OCI-LY1 (cell line): ENCODE measurements around the gene CHST8.

Experiments used
- H2AFZ ChIP-seq: fragments of 200-600 bp; sonication (generic), shearing (Covaris generic); 2 replicates; pipeline ENCODE4 v1.6.0; 2014; ENCODE audit warnings: antibody characterized with exemption, mild to moderate bottlenecking, low read length
- H3F3A ChIP-seq: fragments of 200-600 bp; sonication (generic), shearing (Covaris generic); 2 replicates; pipeline ENCODE4 v1.6.0; 2014; ENCODE audit warnings: mild to moderate bottlenecking, antibody characterized with exemption, low read length, moderate library complexity; ENCODE audit not compliant: insufficient read depth
- H3K27ac ChIP-seq: fragments of 200-600 bp; sonication (generic); 2 replicates; pipeline ENCODE4 v1.5.1; 2014; ENCODE audit warnings: low read length, mixed run types, mild to moderate bottlenecking, low read depth; ENCODE audit not compliant: poor library complexity, severe bottlenecking
- H3K27me3 ChIP-seq: fragments of 200-600 bp; sonication (generic); 2 replicates; pipeline ENCODE4 v1.6.0; 2014; ENCODE audit warnings: antibody characterized with exemption, mild to moderate bottlenecking, low read length, moderate library complexity; ENCODE audit not compliant: insufficient read depth
- H3K36me3 ChIP-seq: fragments of 200-600 bp; sonication (generic); 2 replicates; pipeline ENCODE4 v1.6.1; 2014; ENCODE audit warnings: mild to moderate bottlenecking, antibody characterized with exemption, low read length, moderate library complexity, mixed read lengths; ENCODE audit not compliant: insufficient read depth
- H3K4me1 ChIP-seq: fragments of 200-600 bp; sonication (generic); 2 replicates; pipeline ENCODE4 v1.5.1; 2014; ENCODE audit warnings: mild to moderate bottlenecking, low read length, moderate library complexity; ENCODE audit not compliant: insufficient read depth, severe bottlenecking
- H3K4me2 ChIP-seq: fragments of 200-600 bp; sonication (generic), shearing (Covaris generic); 2 replicates; pipeline ENCODE4 v1.6.1; 2014; ENCODE audit warnings: low read length
- H3K4me3 ChIP-seq: fragments of 200-600 bp; sonication (generic); 2 replicates; pipeline ENCODE4 v1.5.1; 2014; ENCODE audit warnings: low read length, low read depth, mild to moderate bottlenecking, mixed read lengths; ENCODE audit not compliant: poor library complexity, severe bottlenecking
- H3K79me2 ChIP-seq: fragments of 200-600 bp; shearing (Covaris generic); 2 replicates; pipeline ENCODE4 v1.6.1; 2016; ENCODE audit warnings: mixed run types, low read length, mixed read lengths; ENCODE audit not compliant: insufficient read depth
- H3K9ac ChIP-seq: fragments of 200-600 bp; sonication (generic), shearing (Covaris generic); 2 replicates; pipeline ENCODE4 v1.6.1; 2014; ENCODE audit warnings: mild to moderate bottlenecking, low read length, mixed read lengths
- H3K9me2 ChIP-seq: fragments of 200-600 bp; sonication (generic), shearing (Covaris generic); 2 replicates; pipeline ENCODE4 v1.6.1; 2014; ENCODE audit warnings: low read depth, mild to moderate bottlenecking, low read length, mixed read lengths
- H3K9me3 ChIP-seq: fragments of 200-600 bp; shearing (Covaris generic); 2 replicates; pipeline ENCODE4 v1.6.1; 2014; ENCODE audit warnings: low read length, mixed read lengths
- H4K20me1 ChIP-seq: fragments of 200-600 bp; sonication (generic), shearing (Covaris generic); 2 replicates; pipeline ENCODE4 v1.6.0; 2016; ENCODE audit warnings: mild to moderate bottlenecking, low read length; ENCODE audit not compliant: insufficient read depth
- EZH2 ChIP-seq: fragments of 200-600 bp; sonication (generic), shearing (Covaris generic); IDR thresholded peaks from 2 replicates; pipeline ENCODE4 v1.8.0; 2017; ENCODE audit warnings: borderline replicate concordance, mixed run types, mild to moderate bottlenecking, antibody characterized with exemption, low read length, moderate library complexity, mixed read lengths
- TF ChIP-seq, protein P1 (sequence below): fragments of 200-600 bp; sonication (generic), shearing (Covaris generic); IDR thresholded peaks from 2 replicates; pipeline ENCODE4 v1.5.1; 2017; ENCODE audit warnings: mild to moderate bottlenecking, antibody characterized with exemption, low read length, moderate library complexity, mixed read lengths

CHST8 gene

DNA sequence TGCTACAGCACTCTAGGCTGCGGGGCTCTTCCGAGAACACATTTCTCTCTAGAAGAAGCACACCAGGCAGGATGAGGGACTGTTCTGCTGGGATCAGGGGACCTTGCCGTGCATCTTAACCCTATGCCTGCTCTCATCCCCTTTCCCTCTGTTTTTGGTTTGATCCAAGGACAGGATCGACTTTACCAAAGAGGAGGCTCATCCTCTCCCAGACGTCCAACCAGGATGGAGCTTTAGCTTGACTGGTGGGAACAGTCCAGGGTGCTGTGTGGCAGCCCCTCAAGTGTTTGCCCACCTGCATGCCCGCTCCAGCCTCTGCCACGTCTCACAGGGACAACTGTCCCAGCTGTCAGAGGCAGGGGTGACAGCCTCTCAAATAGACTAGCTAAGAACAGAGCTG is 132.6 kb downstream of the CHST8 start:
- Histone ChIP-seq H3K27me3 (no peaks in the 10 kb centered on the region), H3K9me3 (no peaks in the 10 kb centered on the region), H2AFZ (no peak overlapping the region), H3K36me3 (no peaks in the 10 kb centered on the region), H3K9ac (no peak overlapping the region), H3K4me3 (no peak overlapping the region), H3K79me2 (no peaks in the 10 kb centered on the region), H3K4me2 (no peak overlapping the region), H3K9me2 (no peaks in the 10 kb centered on the region), H3F3A (no peaks in the 10 kb centered on the region), H4K20me1 (no peaks in the 10 kb centered on the region), H3K4me1 (no peaks in the 10 kb centered on the region), H3K27ac (no peak overlapping the region)
- TF ChIP-seq EZH2, result no peak
- TF ChIP-seq, protein P1, sequence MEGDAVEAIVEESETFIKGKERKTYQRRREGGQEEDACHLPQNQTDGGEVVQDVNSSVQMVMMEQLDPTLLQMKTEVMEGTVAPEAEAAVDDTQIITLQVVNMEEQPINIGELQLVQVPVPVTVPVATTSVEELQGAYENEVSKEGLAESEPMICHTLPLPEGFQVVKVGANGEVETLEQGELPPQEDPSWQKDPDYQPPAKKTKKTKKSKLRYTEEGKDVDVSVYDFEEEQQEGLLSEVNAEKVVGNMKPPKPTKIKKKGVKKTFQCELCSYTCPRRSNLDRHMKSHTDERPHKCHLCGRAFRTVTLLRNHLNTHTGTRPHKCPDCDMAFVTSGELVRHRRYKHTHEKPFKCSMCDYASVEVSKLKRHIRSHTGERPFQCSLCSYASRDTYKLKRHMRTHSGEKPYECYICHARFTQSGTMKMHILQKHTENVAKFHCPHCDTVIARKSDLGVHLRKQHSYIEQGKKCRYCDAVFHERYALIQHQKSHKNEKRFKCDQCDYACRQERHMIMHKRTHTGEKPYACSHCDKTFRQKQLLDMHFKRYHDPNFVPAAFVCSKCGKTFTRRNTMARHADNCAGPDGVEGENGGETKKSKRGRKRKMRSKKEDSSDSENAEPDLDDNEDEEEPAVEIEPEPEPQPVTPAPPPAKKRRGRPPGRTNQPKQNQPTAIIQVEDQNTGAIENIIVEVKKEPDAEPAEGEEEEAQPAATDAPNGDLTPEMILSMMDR, result no peak

DNA sequence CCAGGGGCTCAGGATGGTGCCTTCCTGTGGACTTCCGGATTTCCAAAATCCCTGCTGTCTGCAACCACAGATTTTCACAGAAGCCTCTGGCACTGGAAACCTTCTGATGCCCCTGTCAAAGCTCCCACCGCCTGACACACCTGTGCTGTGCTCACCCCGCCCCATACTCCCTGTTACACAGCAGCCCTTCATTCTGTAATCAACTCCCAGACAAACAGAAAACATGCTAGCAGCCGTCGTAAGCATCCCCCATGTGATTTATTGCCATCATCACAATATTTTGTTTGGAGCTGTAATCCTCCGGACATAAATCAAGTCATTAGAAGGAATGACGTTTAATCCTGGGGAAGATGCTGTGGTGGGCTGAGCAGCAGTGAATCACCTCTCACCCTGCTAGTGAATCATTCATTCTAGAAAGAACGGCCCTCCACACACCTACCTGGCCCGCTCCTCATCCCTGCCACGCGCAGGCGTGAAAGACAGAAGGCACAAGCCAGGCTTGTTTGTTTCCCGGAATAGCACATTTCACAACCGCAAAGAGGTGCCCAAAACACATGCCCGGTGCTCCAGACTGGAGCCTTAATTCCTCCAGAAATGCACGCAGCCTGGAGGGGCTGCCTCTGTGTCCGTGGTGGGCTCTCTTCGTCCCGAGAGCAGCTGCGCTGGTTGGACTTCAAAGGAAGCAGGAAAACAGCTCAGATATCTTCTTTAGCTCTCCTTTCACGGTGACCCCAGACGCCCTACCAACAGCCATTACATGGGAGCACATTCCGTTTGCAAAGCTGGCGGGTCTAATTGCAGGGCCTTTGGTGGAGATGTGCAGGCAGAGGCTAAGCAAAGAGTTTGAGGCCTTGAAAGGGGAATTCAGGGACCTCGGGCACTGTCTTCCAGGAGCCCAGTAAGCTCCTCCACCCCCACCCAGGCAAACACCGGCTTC is 133.6 kb downstream of the CHST8 start:
- Histone ChIP-seq H3K4me3 (no peak overlapping the region), H2AFZ (no peak overlapping the region), H3K36me3 (no peaks in the 10 kb centered on the region), H3K27ac (no peak overlapping the region), H3K4me2 (no peak overlapping the region), H3F3A (no peaks in the 10 kb centered on the region), H3K9me3 (no peaks in the 10 kb centered on the region), H3K9me2 (no peaks in the 10 kb centered on the region), H3K27me3 (no peaks in the 10 kb centered on the region), H4K20me1 (no peaks in the 10 kb centered on the region), H3K4me1 (no peaks in the 10 kb centered on the region), H3K79me2 (no peaks in the 10 kb centered on the region), H3K9ac (no peak overlapping the region)
- no peak for TF ChIP-seq EZH2
- TF ChIP-seq, protein P1, result no peak

DNA sequence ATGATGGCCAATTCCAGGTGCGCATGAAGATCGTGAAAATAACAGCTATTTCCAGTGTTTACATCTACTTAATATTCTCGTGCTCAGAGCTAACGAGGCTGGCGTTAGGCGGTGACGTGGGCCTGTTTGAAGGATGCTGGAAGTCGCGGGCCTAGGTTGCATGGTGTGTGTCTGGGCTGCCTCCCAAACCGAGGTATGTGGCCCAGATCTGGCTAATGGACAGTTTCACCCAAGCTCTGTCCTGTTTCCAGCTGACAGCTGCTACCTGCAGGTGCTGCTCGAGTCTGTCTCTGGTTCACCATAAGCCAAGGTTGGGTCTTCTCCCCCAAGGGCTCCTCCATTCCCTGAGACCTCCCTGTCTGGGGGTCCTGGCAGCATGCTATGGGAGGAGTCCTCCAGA is 134.4 kb downstream of the CHST8 start:
- TF ChIP-seq, protein P1, result no peak
- TF ChIP-seq EZH2, result no peak
- Histone ChIP-seq H3K4me1 (no peaks in the 10 kb centered on the region), H3K4me3 (no peak overlapping the region)

More for the DNA sequence above, 134.4 kb downstream of the CHST8 start:
- H2AFZ ChIP-seq, result no peak overlapping the region
- no peaks in the 10 kb centered on the region for H3F3A ChIP-seq
- H3K9me3 ChIP-seq, result no peaks in the 10 kb centered on the region
- H3K27me3 ChIP-seq, result no peaks in the 10 kb centered on the region
- no peaks in the 10 kb centered on the region for H3K79me2 ChIP-seq
- no peak overlapping the region for H3K9ac ChIP-seq
- H3K4me2 ChIP-seq, result no peak overlapping the region
- no peaks in the 10 kb centered on the region for H3K9me2 ChIP-seq
- H3K36me3 ChIP-seq, result no peaks in the 10 kb centered on the region
- no peaks in the 10 kb centered on the region for H4K20me1 ChIP-seq
- no peak overlapping the region for H3K27ac ChIP-seq
